AG08395 (cell line): Measurements from ENCODE around the gene OLFM4.
"Not testable (repeated sequence)": the region's sequence is repeated elsewhere in the genome, so short reads cannot be mapped to it uniquely, and the experiment has no call there.

Experiments
- DNase-seq: peaks from one replicate; pipeline ENCODE4 v3.0.0; 2012; ENCODE audit warnings: mixed read lengths, low spot score

OLFM4 gene, protein sequence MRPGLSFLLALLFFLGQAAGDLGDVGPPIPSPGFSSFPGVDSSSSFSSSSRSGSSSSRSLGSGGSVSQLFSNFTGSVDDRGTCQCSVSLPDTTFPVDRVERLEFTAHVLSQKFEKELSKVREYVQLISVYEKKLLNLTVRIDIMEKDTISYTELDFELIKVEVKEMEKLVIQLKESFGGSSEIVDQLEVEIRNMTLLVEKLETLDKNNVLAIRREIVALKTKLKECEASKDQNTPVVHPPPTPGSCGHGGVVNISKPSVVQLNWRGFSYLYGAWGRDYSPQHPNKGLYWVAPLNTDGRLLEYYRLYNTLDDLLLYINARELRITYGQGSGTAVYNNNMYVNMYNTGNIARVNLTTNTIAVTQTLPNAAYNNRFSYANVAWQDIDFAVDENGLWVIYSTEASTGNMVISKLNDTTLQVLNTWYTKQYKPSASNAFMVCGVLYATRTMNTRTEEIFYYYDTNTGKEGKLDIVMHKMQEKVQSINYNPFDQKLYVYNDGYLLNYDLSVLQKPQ

DNA sequence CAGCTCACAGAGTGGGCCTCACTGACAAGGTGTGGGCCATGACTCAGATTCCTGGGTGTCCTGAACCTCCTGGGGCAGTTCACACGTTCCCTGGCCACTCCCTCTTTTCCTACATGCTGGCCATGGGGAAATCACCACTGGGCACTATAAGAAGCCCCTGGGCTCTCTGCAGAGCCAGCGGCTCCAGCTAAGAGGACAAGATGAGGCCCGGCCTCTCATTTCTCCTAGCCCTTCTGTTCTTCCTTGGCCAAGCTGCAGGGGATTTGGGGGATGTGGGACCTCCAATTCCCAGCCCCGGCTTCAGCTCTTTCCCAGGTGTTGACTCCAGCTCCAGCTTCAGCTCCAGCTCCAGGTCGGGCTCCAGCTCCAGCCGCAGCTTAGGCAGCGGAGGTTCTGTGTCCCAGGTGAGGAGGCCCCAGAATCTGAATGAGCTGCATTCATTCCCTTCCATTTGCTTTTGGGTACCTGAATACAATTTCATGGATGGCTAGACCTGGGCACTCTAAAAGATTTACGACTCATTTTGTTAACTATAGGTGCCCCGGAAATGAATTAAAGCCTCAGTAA is at the start of gene OLFM4:
OLFM4 (plus strand) TSS at position 177 of the 567 bp plus-strand sequence; CDS start at position 201, 24 bp downstream.
- DNase-seq = no peak

DNA sequence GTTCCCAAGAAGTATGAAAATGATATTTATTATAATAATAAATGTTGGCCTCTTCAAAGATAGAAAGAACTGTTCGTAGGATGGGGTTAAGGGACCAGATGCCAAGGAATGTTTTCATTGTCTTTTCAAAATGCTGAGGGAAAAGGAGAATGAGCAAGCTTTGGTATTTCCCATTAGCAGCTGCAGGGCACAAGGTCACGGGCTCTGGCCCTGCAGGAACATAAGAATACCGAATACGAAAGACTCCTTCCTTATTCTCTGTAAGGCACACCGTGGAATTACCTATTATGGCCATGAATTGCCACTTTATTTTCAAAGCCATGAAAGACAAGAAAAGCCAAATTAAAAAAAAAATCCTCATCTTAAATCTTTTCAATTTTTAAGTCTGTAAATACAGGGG is 49.6 kb upstream of the OLFM4 start:
- no peak for DNase-seq

DNA sequence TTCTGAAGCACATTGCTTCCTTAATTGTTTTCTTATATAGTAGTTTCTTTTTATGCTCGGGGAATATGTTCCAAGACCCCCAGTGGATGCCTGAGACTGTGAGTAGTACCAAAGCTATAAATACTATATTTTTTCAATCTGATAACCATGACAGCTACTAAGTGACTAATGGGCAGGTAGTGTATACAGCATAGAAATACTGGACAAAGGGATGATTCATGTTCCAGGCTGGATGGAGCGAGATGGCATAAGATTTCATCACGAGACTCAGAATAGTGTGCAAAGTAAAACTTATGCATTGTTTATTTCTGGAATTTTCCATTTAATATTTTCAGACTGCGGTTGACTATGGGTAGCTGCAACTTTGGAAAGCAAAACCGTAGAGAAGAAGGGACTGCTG is 47.9 kb upstream of the OLFM4 start:
- no peak for DNase-seq

DNA sequence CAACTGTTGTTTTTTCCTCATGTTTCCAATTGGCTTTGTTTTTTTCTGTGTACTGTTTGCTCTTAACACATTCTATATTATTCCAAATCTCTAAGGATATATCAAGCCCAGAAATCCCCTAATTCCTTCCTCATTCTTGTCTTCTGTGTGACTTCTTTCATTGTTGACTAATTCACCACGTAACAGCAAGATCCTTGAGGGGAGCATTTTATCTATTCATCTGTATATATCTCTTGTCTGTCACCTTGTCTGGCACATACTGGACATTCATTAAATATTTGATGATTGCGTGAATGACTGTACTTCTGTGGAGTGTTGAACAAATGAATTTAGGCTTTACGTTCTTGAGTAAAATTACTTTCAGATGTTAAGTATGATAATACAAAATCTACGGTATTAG is 44.8 kb upstream of the OLFM4 start:
- DNase-seq = no peak

DNA sequence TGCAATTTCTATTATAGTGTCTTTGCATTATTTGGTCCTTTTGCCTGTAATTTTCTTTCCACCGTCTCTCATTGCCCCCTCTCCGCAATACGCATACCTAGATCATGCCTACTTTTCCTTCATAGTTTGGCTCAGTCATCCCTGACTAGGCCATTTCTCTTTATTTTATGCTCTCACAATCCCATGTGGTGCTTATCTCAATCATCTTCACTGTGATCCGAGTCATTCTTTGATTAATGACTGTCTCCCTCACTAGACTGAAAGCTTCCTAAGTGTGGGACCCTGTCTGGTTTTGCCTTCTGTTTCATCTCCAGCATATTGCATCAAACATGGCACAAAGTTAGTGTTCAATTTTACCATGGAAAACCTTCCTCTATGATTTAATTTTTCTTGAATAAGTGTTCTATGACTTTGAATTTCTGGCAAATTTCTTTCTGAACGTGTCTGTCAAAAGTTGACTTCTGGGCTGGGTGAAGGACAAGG is 43.7 kb upstream of the OLFM4 start:
- DNase-seq = no peak

DNA sequence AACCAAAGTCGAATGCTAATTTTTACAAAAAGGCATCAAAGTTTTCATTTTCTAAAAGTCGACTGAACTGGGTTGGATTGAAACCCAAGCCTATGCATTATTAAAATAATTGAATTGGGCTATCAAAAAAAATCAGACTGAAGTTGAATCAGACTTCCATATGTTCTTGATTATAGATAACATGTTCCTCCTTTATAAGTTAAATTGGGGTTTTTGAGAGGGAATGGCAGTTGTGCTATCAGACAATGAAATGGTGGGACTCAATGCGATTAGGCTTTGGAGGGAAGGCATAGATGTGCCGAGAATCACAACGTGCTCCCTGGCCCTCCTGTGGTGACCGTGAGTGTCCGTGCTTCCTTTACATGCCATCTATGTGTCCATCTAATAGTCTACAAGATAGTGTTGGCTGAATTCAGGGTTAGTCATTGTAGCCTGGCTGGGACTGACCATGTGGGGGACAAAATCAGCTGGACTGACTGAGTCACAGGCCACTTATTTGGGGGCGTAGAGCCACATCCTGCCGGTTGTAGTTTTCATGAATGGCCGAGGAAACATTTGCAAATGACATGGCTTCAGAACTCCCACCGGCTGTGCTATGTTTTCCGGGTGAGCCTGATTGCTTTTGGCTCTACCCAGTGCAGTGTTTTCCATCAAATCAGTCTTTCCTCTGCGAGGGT is 37.1 kb upstream of the OLFM4 start:
- no peak for DNase-seq

DNA sequence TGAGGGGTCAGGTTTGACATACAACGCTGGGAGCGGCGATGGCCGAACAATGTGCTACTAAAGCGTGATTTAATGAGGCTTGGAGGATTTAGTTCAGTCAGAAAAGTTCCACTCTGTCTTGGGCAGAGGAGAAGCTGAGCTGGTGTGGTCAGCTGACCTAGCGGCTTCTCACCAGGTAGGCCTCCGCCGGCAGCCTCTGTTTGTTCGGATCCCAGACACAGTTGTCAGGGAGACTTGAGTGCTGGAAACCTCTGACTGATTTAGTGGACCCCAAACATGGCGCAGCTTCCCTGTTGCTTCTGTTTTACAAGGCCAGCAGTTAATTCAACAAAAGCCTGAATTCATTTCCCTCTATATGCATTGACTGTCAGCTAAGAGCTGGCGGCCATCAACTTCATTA is 36.5 kb upstream of the OLFM4 start:
- no peak for DNase-seq

DNA sequence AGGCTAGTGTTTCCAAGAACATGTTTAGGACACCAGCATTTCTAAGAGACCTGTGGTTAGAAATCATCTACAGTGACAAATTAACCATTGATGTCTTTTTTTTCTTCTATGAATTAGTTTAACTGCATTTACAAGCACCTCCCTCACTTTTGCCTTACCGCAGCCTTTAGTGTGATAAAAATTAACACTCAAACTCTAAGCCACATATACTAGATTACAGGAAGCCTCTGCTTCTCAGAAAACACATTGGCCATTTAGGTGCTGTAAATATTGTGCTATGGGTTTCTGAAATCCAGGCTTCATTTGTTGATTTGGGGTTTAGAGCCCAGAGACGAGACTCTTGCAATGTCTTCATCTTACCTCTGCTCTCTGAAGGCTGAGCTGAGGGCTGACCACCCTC is 34.6 kb upstream of the OLFM4 start:
- no peak for DNase-seq

DNA sequence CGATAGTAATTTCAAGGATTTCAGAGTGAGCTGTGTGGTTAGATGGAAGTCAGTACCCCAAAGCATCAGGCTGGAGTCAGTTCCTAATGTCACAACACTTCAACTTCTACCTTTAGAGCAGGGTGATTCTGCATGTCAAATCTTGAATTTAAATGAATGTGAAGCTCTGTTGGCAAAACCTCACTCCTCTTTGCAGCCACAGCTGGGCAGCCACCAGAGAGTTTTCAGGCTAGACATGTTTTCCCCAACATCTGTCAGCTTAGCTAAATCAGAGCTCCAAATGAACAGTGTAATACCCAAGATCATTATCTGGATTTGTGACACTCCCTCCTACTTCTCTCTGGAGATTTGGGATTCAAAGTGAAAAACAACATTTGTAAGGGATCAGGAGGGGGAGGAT is 33.7 kb upstream of the OLFM4 start:
- DNase-seq = no peak

DNA sequence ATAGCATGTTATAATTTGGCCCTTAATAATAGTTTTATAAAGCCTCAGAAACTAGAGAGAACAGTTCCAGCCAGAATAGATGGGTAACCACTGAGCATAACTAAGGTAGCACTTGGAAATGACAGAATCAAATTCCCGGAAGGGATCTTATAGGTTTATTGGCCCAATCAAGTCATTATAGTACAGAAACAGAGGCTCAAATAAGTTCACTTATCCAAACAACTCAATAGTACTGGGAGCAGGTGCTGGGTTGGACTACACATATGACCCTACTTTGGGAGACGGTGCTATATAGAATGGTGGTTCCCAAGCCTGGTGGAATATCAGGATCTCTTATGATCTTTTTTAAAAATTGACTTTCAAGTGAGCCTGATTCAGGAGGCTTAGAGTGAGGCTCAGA is 32.7 kb upstream of the OLFM4 start:
- no peak for DNase-seq

DNA sequence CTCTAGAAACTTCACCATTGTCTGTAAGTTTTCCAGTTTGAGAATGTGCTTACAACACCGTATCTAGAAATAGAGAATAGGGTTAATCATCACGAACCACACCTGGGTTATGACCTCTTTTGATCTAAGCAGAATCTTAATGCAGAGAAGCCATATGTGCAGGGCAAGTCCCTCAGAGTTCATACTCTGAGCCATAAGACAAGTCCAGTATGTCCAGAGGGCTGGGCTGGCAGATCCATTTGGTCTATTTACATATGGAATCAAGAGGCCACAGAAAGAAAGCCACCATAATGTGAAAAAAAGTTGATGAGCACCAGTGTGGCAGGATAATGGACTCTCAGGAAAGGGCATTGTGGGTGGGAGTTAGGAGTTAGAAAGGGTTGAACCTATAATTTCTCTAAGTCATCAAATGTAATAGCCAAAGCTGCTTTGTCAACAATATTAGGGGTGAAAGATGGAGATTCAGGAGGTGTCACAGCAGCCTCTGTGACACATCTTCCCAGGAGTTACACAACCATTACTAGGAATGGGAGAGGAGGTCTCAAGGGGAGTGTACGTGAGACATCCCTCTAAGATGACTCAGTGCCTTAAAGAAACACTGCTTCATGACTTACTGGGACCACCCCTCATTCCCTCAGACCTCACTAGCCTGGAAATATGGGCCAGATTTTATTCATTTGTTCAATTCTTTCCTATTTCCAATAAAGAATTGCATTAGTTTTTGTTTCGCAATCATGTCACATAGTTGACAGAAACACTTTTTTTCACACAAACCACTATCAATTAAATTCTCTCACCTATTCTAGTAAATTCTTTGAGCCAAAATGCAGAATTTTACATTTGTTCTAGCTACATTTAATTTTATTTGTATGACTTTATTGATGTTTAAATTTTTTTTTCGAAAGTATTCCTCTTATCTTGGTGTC is 30.4 kb upstream of the OLFM4 start:
- no peak for DNase-seq

DNA sequence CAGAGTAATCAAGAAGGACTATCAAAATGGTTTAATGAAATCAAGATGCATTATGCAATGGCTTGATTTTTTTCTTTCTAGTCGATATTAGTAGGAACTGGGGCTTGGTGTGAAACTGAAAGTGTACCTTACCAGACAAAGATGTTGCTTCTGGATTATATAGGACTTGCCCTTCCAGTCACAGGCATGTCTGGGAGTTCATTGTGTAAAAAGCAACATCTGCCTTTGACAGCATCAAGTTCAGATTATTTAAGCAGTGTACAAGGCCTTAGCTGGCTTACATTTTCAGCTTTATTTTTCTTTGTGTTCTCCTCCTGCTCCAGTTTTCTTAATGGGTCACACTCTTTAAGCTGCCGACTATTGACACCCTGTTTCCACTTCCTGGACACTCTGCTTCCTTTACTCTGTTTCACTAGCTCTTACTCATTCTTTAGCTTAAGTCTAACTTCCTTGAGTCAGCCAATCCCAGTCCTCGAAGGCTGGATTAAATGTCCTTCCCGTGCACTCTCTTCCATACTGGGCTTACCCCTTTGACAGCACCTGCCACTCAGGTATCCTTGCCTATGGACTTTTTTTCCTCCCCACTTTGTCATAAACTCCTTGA is 29.4 kb upstream of the OLFM4 start:
- DNase-seq = no peak

DNA sequence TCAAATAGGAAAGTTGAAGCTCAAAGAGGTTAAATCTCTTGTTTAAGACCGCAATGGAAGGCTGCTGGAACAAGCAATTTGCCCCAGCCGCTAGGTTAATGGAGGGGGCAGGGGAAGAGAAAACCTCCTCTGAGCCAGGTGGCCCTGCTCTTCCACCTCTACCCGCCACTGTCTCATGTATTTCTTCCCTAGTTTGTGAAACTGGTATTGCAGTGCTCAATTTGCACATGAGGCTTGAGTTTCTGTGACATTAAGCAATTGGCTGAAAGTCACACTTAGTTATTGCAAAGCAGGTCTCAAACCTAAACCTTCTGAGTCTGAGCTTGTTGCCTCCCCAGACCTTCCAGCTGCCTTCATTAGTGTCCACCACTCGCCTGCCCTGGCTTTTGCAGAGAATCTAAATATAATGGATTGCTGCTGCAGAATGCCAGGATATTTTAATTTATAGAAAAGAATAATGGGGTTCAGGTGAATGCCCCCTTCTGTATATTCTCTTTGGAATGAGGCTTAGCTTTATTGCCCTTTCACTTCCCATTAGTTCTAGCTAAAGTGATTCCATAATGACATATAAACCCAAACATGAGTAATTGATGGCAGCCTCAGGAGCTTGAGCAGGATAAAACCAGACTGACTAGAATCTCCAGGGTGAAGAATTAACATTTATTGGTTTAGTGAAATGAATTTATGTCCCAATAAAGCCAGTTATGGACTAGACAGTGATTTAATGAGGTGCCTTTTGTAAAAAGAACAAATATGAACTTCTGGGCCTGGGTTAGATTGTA is 27.0 kb upstream of the OLFM4 start:
- no peak for DNase-seq

DNA sequence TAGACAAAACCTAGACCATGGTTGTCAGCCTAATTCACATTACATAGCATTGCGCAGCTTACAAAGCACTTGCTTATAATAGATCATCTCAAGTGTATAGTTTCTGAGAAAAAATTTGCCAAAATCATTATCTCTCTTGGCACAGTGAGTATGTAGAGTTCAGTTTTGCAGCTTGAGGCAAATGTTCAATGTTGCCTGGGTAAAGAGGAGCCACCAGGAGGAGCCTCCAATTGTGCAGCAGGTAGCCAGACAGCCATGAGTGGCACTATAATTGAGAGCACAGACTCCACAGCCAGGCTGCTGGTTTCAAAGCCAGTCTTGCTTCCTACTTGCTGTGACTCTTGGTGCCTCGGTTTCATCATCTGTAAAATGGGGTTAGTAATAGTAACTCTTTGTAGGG is 24.0 kb upstream of the OLFM4 start:
- no peak for DNase-seq

DNA sequence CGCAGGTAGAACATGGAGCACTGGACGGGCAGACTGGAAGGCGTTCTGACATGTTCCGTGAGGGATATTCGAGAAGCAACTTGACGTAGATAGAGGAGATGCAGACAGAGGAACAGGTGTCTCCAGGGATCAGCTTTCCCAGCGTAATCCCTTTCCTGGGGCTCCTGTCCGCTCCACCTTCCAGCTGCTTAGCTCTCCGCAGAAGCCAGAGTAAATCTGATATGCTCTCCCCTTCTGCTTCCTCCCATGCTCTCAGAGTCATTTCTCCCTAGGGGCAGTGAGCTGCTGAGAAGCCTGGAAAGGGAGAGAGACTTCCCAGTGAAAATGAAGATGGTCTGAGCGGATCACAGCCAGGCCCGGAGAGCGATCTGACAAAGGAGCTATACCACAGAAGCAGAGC is 23.0 kb upstream of the OLFM4 start:
- DNase-seq = no peak

DNA sequence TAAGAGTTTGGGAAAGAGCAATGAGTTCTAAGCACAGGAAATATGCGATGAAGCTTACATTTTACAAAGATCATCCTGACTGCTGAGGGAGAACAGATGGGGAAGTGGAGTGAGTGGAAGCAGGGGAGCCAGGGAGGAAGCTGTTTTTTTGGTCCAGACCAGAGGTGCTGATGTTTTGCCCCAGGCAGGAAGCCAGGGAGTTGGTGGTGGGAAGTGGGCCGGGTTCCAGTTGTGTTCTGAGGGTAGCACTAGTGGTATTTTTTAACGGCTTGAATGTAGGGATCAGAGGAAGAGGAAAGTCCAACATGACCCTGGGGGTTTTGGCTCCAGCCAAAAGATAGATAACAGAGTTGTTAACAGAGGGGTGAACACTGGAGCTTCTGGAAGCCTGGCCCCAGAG is 20.7 kb upstream of the OLFM4 start:
- DNase-seq = no peak

DNA sequence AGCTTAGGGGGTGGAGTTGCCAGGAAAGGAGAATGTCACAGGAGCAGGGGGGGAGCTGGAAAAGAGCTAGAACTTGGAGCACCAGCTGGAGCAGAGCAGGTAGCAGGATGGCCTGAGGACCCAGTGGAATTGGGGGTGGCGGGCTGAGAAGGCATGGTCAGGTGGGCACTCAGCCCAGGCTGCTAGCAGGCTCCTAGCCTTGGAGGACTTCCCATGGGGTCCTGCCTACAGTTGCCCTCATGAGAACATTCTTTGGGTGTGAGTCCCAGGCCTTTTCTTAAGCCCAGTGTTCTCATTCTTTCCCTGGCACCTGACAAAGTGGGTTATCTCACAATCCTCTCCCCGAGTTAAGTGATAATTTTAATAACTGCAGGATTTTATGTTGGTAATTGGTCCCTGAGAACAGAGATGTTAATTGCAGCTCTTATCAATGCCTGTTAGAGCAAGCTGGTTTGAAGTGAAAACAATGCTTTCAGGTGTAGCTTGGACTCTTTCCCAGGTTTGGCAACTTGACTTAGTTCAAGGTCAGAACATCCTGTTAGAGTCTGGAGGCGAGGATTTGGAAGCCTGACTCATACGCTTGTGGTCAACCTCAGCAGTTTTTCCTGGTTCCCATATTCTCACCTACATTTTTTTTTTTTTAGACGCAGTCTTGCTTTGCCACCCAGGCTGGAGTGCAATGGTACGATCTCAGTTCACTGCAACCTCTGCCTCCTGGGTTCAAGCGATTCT is 18.1 kb upstream of the OLFM4 start:
- DNase-seq = no peak

DNA sequence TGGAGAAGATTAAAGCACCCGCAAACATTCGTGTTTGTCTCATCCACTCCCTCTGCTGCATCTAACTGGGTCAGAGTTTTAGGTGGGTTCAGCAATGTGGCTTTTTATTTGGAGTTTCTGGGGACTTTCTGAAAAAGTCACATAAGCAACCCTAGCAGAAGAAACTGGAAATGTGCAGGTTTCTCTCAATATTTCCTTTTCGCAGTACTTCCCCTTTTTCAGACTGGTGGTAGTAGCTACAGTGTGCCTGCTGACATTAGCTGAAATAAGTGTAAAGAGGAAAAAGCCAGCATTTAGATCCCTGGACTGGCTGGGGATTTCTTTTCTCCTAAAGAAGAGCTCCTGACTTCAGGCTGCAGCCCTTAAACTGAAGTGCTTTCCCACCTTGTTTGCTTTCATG is 15.9 kb upstream of the OLFM4 start:
- DNase-seq = no peak

DNA sequence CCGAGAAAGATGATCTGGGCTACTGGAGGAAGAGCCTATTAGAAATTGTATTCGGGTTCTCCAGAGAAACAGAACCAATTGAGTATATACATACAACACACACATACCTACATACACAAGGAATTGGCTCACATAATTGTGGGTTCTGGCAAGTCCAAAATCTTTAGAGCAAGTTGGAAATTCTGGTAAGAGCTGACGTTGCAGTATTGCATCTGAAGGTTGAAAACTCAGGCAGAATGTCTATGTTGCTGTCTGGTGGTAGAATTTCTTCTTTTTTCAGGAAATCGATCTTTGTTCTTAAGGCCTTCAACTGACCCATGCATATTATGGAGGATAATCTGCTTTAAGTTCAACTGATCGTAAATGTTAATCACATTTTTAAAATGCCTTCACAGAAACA is 15.5 kb upstream of the OLFM4 start:
- DNase-seq = no peak

DNA sequence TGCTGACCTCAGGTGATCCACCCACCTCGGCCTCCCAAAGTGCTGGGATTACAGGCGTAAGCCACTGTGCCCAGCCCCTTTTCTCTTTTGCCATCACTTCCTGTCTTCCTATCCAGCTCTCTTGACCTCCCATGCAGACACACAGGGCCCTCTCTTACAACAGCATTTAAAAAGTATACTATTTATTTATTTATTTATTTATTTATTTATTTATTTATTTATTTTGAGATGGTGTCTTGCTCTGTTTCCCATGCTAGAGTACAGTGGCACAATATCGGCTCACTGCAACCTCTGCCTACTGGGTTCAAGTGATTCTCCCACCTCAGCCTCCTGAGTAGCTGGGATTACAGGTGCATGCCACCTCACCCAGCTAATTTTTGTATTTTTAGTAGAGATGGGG is 14.6 kb upstream of the OLFM4 start:
- not testable (repeated sequence) for DNase-seq
